ENCODE data around the gene CA14.

Gene CA14

DNA sequence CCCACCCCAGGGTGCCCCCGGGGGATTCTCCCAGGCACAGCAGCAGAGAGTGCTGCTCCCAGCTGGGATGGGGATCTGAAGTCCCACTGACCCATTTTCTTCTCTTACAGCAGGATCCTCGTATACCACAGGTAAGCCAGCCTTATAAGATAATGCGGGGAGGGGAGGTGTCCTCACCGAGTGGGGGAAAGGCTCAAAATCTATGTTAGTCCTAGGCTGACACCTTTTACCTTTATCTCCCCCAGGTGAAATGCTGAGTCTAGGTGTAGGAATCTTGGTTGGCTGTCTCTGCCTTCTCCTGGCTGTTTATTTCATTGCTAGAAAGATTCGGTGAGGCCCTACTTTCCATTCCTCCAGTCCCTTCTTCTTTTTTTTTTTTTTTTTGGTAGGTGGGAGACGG, 6.0 kb downstream of the CA14 start:
- H3K9ac ChIP-seq (ENCODE audit: low read length) = no peak overlapping the region
- H3K4me1 ChIP-seq (ENCODE audit: low read length) = peaks cover 8% of the 10 kb centered on the region

DNA sequence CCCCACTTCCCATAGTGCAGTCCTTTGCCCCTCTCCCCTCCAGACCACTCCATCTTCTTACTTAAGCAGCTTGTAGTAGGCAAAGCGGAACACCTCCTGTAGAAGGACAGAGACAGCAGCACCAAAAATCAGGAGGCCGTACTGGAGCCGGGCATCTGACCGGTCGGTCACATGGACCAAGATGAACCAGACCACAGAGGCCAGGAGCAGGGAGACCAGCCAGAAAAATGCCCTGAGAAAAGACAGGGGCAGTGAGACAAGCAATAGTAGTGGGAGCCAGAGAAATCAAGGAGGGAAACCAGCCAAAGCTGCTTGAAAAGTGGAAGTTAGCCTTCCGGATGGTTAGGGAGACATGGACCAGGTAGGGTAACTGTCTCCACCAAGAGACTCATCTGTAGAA, 10.3 kb downstream of the CA14 start:
- Histone ChIP-seq H3K4me2 (ENCODE audit: low read depth, low read length) (peak overlapping the region; percentile 85), H2AFZ (ENCODE audit: low read length) (peak overlapping the region; percentile 59), H3F3A (ENCODE audit: insufficient read depth, low read length) (peaks cover 4% of the 10 kb centered on the region; the same call in 1 of the 2 replicates), H3K27me3 (replicated peaks; ENCODE audit: insufficient read depth, low read length) (no peaks in the 10 kb centered on the region), H3K4me1 (ENCODE audit: low read length) (peaks cover 8% of the 10 kb centered on the region), H3K79me2 (ENCODE audit: low read length) (peaks cover 47% of the 10 kb centered on the region), H3K9me2 (replicated peaks; ENCODE audit: insufficient read depth, low read length) (no peaks in the 10 kb centered on the region), H3K27ac (ENCODE audit: low read length) (peak overlapping the region; percentile 77), H3K9ac (ENCODE audit: low read length) (peak overlapping the region; percentile 96), H4K20me1 (ENCODE audit: insufficient read depth, low read length) (no peaks in the 10 kb centered on the region), H3K4me3 (ENCODE audit: low read length) (peak overlapping the region; percentile 88), H3K9me3 (replicated peaks; ENCODE audit: insufficient read depth, low read length) (no peaks in the 10 kb centered on the region), H3K36me3 (replicated peaks; ENCODE audit: insufficient read depth, low read length) (peaks cover 16% of the 10 kb centered on the region)
- DNase-seq = no peak
- TF ChIP-seq, protein P1, sequence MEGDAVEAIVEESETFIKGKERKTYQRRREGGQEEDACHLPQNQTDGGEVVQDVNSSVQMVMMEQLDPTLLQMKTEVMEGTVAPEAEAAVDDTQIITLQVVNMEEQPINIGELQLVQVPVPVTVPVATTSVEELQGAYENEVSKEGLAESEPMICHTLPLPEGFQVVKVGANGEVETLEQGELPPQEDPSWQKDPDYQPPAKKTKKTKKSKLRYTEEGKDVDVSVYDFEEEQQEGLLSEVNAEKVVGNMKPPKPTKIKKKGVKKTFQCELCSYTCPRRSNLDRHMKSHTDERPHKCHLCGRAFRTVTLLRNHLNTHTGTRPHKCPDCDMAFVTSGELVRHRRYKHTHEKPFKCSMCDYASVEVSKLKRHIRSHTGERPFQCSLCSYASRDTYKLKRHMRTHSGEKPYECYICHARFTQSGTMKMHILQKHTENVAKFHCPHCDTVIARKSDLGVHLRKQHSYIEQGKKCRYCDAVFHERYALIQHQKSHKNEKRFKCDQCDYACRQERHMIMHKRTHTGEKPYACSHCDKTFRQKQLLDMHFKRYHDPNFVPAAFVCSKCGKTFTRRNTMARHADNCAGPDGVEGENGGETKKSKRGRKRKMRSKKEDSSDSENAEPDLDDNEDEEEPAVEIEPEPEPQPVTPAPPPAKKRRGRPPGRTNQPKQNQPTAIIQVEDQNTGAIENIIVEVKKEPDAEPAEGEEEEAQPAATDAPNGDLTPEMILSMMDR (IDR thresholded peaks at IDR 0.05; ENCODE audit: low read length) = no peak
- TF ChIP-seq EZH2phosphoT487 (IDR thresholded peaks at IDR 0.05; ENCODE audit: low read length) (no peak), EZH2 (optimal IDR thresholded peaks at IDR 0.05; ENCODE audit: low read depth, low read length) (no peak)

More for the DNA sequence above, 6.0 kb downstream of the CA14 start:
- no peak overlapping the region for H2AFZ ChIP-seq (ENCODE audit: low read length)
- H3K4me2 ChIP-seq (ENCODE audit: low read depth, low read length) = no peak overlapping the region
- no peaks in the 10 kb centered on the region for H4K20me1 ChIP-seq (ENCODE audit: insufficient read depth, low read length)
- TF ChIP-seq EZH2phosphoT487 (IDR thresholded peaks at IDR 0.05; ENCODE audit: low read length) (no peak), EZH2 (optimal IDR thresholded peaks at IDR 0.05; ENCODE audit: low read depth, low read length) (no peak)
- TF ChIP-seq, protein P1 (IDR thresholded peaks at IDR 0.05; ENCODE audit: low read length) = no peak
- peaks cover 29% of the 10 kb centered on the region for H3K79me2 ChIP-seq (ENCODE audit: low read length)
- H3K9me3 ChIP-seq (replicated peaks; ENCODE audit: insufficient read depth, low read length) = no peaks in the 10 kb centered on the region
- H3F3A ChIP-seq (ENCODE audit: insufficient read depth, low read length) = peaks cover 4% of the 10 kb centered on the region; the same call in 1 of the 2 replicates
- DNase-seq = no peak
- H3K9me2 ChIP-seq (replicated peaks; ENCODE audit: insufficient read depth, low read length) = no peaks in the 10 kb centered on the region
- H3K27me3 ChIP-seq (replicated peaks; ENCODE audit: insufficient read depth, low read length) = peaks cover 4% of the 10 kb centered on the region; the same call in 1 of the 2 replicates
- peaks cover 16% of the 10 kb centered on the region for H3K36me3 ChIP-seq (replicated peaks; ENCODE audit: insufficient read depth, low read length)
- H3K27ac ChIP-seq (ENCODE audit: low read length) = no peak overlapping the region
- H3K4me3 ChIP-seq (ENCODE audit: low read length) = no peak overlapping the region

DNA sequence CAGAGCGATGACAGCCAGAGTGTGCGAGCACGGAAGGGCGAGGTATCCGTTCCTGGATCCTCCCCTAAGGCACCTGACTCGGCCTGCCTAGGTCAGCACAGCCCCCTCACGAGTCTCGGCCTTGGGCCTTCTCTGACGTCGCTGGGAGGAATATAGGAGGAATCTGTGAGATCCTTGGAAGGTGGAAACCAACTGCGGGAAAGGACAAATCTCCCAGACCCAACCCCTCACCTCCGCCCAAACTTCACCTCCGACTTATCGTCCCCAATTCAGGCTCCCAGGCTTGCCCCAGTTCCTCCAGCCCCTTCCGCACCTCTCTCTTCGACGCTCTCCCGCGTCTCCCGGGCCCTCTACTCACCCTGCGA, 10.7 kb downstream of the CA14 start:
- Histone ChIP-seq H4K20me1 (ENCODE audit: insufficient read depth, low read length) (no peaks in the 10 kb centered on the region), H3K9ac (ENCODE audit: low read length) (peak overlapping the region; percentile 96), H3K9me2 (replicated peaks; ENCODE audit: insufficient read depth, low read length) (no peaks in the 10 kb centered on the region), H3K27ac (ENCODE audit: low read length) (peak overlapping the region; percentile 77), H3F3A (ENCODE audit: insufficient read depth, low read length) (peaks cover 4% of the 10 kb centered on the region; the same call in 1 of the 2 replicates), H3K27me3 (replicated peaks; ENCODE audit: insufficient read depth, low read length) (no peaks in the 10 kb centered on the region), H3K4me2 (ENCODE audit: low read depth, low read length) (peak overlapping the region; percentile 85), H3K4me1 (ENCODE audit: low read length) (peaks cover 8% of the 10 kb centered on the region), H2AFZ (ENCODE audit: low read length) (peak overlapping the region; percentile 59), H3K79me2 (ENCODE audit: low read length) (peaks cover 47% of the 10 kb centered on the region), H3K9me3 (replicated peaks; ENCODE audit: insufficient read depth, low read length) (no peaks in the 10 kb centered on the region), H3K4me3 (ENCODE audit: low read length) (peak overlapping the region; percentile 88), H3K36me3 (replicated peaks; ENCODE audit: insufficient read depth, low read length) (peaks cover 16% of the 10 kb centered on the region)
- peak; percentile 82 for DNase-seq
- TF ChIP-seq EZH2phosphoT487 (IDR thresholded peaks at IDR 0.05; ENCODE audit: low read length) (no peak), EZH2 (optimal IDR thresholded peaks at IDR 0.05; ENCODE audit: low read depth, low read length) (no peak)
- TF ChIP-seq, protein P1 (IDR thresholded peaks at IDR 0.05; ENCODE audit: low read length) = no peak
